ACHN (cell line): ENCODE measurements around the gene CSTPP1.
"Not testable (repeated sequence)": the region's sequence is repeated elsewhere in the genome, so short reads cannot be mapped to it uniquely, and the experiment has no call there.

Experiments
- DNase-seq: peaks from one replicate; pipeline ENCODE4 v3.0.0-alpha.2; 2015
- in situ Hi-C: cut with HindIII; loops from 2 replicates; pipeline ENCODE4 v1.10.0; 2017; ENCODE audit warnings: low sequenced_read_pairs, low pct_ligation_motif_present, low pct_unique_long_range_greater_than_20kb

CSTPP1 gene

GRCh38 chr11:46947399-46948077 is 11.0 kb downstream of the CSTPP1 start:
- in situ Hi-C loops: no loop called here
- DNase-seq: no peak

GRCh38 chr11:46948378-46949131 is 12.0 kb downstream of the CSTPP1 start:
- in situ Hi-C loops: no loop called here
- peak; percentile 51 for DNase-seq

- in situ Hi-C loops: no loop called here
- DNase-seq: no peak
These were observed 12.7 kb downstream of the CSTPP1 start for GRCh38 chr11:46949297-46949696.

GRCh38 chr11:46951864-46952263 is 15.3 kb downstream of the CSTPP1 start:
- DNase-seq: no peak
- in situ Hi-C loops: no loop called here

- in situ Hi-C loops: no loop called here
- DNase-seq: no peak
These were observed 16.0 kb downstream of the CSTPP1 start for GRCh38 chr11:46952553-46952952.

- no peak for DNase-seq
- in situ Hi-C loops: no loop called here
These were observed 16.5 kb downstream of the CSTPP1 start for GRCh38 chr11:46953093-46953492.

GRCh38 chr11:46958777-46959176 is 22.2 kb downstream of the CSTPP1 start:
- in situ Hi-C loops: no loop called here
- no peak for DNase-seq

- no peak for DNase-seq
- in situ Hi-C loops: no loop called here
These were observed 24.5 kb downstream of the CSTPP1 start for GRCh38 chr11:46961041-46961440.

- in situ Hi-C loops, DNase-seq: not testable (repeated sequence)
These were observed 25.3 kb downstream of the CSTPP1 start for GRCh38 chr11:46961886-46962285.

- DNase-seq: no peak
- in situ Hi-C loops: no loop called here
These were observed 27.3 kb downstream of the CSTPP1 start for GRCh38 chr11:46963844-46964243.

- DNase-seq: no peak
- in situ Hi-C loops: no loop called here
These were observed 30.2 kb downstream of the CSTPP1 start for GRCh38 chr11:46966773-46967172.

GRCh38 chr11:46967962-46968361 is 31.4 kb downstream of the CSTPP1 start:
- no peak for DNase-seq
- in situ Hi-C loops: no loop called here

GRCh38 chr11:46969379-46969778 is 32.8 kb downstream of the CSTPP1 start:
- DNase-seq: no peak
- in situ Hi-C loops: no loop called here

- in situ Hi-C loops: no loop called here
- DNase-seq: no peak
These were observed 34.5 kb downstream of the CSTPP1 start for GRCh38 chr11:46970913-46971625.

GRCh38 chr11:46972343-46972742 is 35.8 kb downstream of the CSTPP1 start:
- in situ Hi-C loops: no loop called here
- DNase-seq: no peak

- no peak for DNase-seq
- in situ Hi-C loops: no loop called here
These were observed 36.3 kb downstream of the CSTPP1 start for GRCh38 chr11:46972821-46973220.

GRCh38 chr11:46976182-46976854 is 39.8 kb downstream of the CSTPP1 start:
- no peak for DNase-seq
- in situ Hi-C loops: no loop called here

GRCh38 chr11:46977038-46977813 is 40.7 kb downstream of the CSTPP1 start:
- DNase-seq: no peak
- in situ Hi-C loops: no loop called here
